SH-SY5Y (cell line): ENCODE measurements around the gene ATXN8OS.

ENCODE experiments used
- GATA2 ChIP-seq: IDR thresholded peaks from 2 replicates; pipeline ENCODE4 v1.6.1; 2011; ENCODE audit warnings: mild to moderate bottlenecking, low read depth, low read length
- GATA3 ChIP-seq: IDR thresholded peaks from 2 replicates; pipeline ENCODE4 v1.6.1; 2011; ENCODE audit warnings: low read depth, mild to moderate bottlenecking, low read length, moderate library complexity

- TF ChIP-seq GATA2 (no peak), GATA3 (no peak)
These were observed 3.1 kb upstream of the ATXN8OS start for GRCh38 chr13:70104481-70104880.
